ENCODE data around the gene KIF4A. TPM values are rescaled to one million over a fixed set of nuclear protein-coding genes. Genes with fewer than 3 reads are reported as not detected.

Gene KIF4A
- polyA plus RNA-seq, 4 donors, result 0.54 to 8.3 (median 4.0) TPM

DNA sequence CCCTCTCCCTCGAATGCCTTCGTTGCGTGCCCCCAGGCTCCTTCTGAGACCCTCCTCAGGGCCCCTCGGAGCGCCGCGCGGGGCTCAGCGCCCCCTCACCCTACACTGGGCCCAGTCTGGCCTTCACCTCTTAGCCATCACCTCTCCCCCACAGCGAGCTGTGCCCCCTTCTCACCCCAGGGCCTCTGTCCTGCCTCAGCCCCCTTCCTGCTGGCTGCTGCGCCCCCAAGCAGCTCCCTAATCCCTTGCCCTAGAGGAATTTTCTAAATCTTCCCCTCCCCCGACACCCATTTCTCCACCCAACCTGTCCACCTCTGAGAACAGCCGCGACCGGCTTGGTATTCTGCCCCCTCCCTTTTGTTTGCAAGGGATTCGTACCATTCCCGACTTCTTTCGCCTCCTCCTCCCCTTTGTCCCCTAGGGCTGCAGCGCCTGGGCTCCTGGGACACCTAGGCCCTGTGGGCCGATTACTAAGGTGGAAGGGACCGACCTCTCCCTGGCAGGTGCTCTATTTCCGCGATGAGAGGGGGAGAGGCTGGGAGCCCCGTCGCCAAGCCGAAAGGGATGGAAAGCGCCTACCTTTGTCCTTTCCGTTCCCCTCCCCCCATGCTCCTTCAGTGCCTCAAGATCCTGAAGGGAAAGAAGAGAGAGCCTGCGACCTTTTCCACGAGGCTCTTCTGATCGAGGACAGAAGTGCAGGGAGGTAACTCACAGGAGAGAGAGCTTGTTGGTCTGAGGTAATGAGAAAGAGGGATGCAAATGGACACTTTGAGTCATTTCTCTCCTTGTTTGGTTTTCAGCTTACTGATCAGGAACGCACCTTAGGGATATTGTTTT lies 165.7 kb downstream of the KIF4A start:
- H3K36me3 ChIP-seq (ENCODE audit: control insufficient read depth in 3 of 3, insufficient read depth in 2 of 3, low read depth in 1 of 3, low read length in 3 of 3), result peaks cover 0 to 3% (median 0%) of the 10 kb centered on the region in 3 donors
- H3K9me3 ChIP-seq (ENCODE audit: control insufficient read depth in 2 of 2, insufficient read depth in 1 of 2, low read depth in 1 of 2, low read length in 1 of 2), result no peaks in the 10 kb centered on the region
- H3K4me3 ChIP-seq (ENCODE audit: low read depth in 1 of 3, low read length in 3 of 3), result peak overlapping the region; percentile 50 to 86 (median 66)
- H3K4me1 ChIP-seq (ENCODE audit: control insufficient read depth in 3 of 3, insufficient read depth in 2 of 3, low read depth in 1 of 3, low read length in 2 of 3), result peaks cover 0 to 27% (median 0%) of the 10 kb centered on the region in 3 donors
- 4 to 29% (median 13%) methylated on average over 29 to 32 of the region's 32 CpGs for WGBS, 3 donors
- DNase-seq, result peak; percentile 59 to 73
- no peak for FAIRE-seq
- no peaks in the 10 kb centered on the region for H3K27me3 ChIP-seq (ENCODE audit: control insufficient read depth in 3 of 3, insufficient read depth in 3 of 3, low read length in 3 of 3)
- H3K27ac ChIP-seq (ENCODE audit: low read depth in 1 of 3, low read length in 2 of 3), result peak overlapping the region; percentile 95 to 98 (median 97)

DNA sequence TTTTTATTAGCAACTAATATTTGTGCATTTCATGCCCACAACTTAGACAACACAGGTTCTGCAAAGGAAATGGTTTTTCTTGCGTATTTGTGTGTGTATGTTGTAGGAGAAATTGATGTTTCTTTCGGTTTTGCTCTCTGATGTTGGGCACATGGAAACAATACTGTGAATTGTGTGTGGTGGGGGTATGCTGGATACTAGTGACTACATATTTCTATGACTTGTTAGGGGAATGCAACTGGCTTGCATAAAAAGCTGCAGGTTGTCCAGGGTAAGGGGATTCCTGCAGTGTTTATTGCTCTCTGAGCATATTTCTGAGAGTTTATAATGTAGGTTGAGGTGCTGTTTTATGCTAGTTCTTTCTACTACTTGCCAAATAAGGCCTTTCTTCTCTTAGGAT lies 166.4 kb downstream of the KIF4A start:
- WGBS, 3 donors, result 9 to 30% (median 13%) methylated on average over 2 of the region's 2 CpGs
- Histone ChIP-seq H3K9me3 (ENCODE audit: control insufficient read depth in 2 of 2, insufficient read depth in 1 of 2, low read depth in 1 of 2, low read length in 1 of 2) (no peaks in the 10 kb centered on the region), H3K36me3 (ENCODE audit: control insufficient read depth in 3 of 3, insufficient read depth in 2 of 3, low read depth in 1 of 3, low read length in 3 of 3) (peaks cover 0 to 3% (median 0%) of the 10 kb centered on the region in 3 donors), H3K4me3 (ENCODE audit: low read depth in 1 of 3, low read length in 3 of 3) (peak overlapping the region in 2 of 3 donors; percentile 66 to 86), H3K27me3 (ENCODE audit: control insufficient read depth in 3 of 3, insufficient read depth in 3 of 3, low read length in 3 of 3) (no peaks in the 10 kb centered on the region), H3K27ac (ENCODE audit: low read depth in 1 of 3, low read length in 2 of 3) (peak overlapping the region; percentile 95 to 98 (median 97)), H3K4me1 (ENCODE audit: control insufficient read depth in 3 of 3, insufficient read depth in 2 of 3, low read depth in 1 of 3, low read length in 2 of 3) (peaks cover 0 to 27% (median 0%) of the 10 kb centered on the region in 3 donors)
- DNase-seq (no peak), FAIRE-seq (no peak)

DNA sequence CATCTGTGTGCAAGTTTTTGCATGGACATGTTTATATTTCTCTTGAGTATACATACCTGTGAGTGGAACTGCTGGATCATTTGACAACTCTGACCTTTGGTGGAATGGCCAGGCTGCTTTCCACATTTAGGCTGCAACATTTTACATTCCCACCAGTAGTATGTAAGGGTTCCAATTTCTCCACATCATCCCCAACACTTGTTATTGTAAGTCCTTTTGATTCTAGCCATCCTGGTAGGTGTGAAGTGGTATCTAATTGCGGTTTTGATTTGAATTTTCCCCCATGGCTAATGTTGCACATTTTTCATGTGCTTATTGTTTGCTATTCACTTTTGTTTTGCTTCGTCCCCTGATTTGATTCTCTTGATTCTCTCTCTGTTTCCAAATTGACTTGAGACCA lies 171.1 kb downstream of the KIF4A start:
- Histone ChIP-seq H3K27ac (ENCODE audit: low read depth in 1 of 3, low read length in 2 of 3) (no peak overlapping the region), H3K27me3 (ENCODE audit: control insufficient read depth in 3 of 3, insufficient read depth in 3 of 3, low read length in 3 of 3) (no peaks in the 10 kb centered on the region), H3K4me3 (ENCODE audit: low read depth in 1 of 3, low read length in 3 of 3) (no peak overlapping the region), H3K4me1 (ENCODE audit: control insufficient read depth in 3 of 3, insufficient read depth in 2 of 3, low read depth in 1 of 3, low read length in 2 of 3) (peaks cover 0 to 4% (median 0%) of the 10 kb centered on the region in 3 donors), H3K36me3 (ENCODE audit: control insufficient read depth in 3 of 3, insufficient read depth in 2 of 3, low read depth in 1 of 3, low read length in 3 of 3) (peaks cover 0 to 7% (median 0%) of the 10 kb centered on the region in 3 donors), H3K9me3 (ENCODE audit: control insufficient read depth in 2 of 2, insufficient read depth in 1 of 2, low read depth in 1 of 2, low read length in 1 of 2) (no peaks in the 10 kb centered on the region)
- FAIRE-seq (no peak), DNase-seq (no peak)
- WGBS, 3 donors, result 83 to 96% (median 93%) methylated on average over 2 of the region's 2 CpGs

DNA sequence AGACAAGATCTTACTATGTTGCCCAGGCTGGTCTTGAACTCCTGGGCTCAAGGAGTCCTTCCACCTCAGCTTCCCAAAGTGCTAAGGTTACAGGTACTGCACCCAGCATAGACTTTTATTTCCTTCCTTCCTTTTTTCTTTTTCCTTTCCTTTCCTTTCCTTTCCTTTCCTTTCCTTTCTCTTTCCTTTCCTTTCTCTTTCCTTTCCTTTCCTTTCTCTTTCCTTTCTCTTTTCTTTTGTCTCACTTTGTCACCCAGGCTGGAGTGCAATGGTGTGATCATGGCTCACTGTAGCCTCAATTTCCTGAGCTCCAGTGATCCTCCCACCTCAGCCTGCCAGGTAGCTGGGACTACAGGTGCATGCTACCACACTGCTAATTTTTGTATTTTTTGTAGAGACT lies 174.1 kb downstream of the KIF4A start:
- Histone ChIP-seq H3K4me1 (ENCODE audit: control insufficient read depth in 3 of 3, insufficient read depth in 2 of 3, low read depth in 1 of 3, low read length in 2 of 3) (no peaks in the 10 kb centered on the region), H3K27ac (ENCODE audit: low read depth in 1 of 3, low read length in 2 of 3) (peak overlapping the region in 1 of 3 donors; percentile 20), H3K27me3 (ENCODE audit: control insufficient read depth in 3 of 3, insufficient read depth in 3 of 3, low read length in 3 of 3) (no peaks in the 10 kb centered on the region), H3K9me3 (ENCODE audit: control insufficient read depth in 2 of 2, insufficient read depth in 1 of 2, low read depth in 1 of 2, low read length in 1 of 2) (no peaks in the 10 kb centered on the region), H3K36me3 (ENCODE audit: control insufficient read depth in 3 of 3, insufficient read depth in 2 of 3, low read depth in 1 of 3, low read length in 3 of 3) (peaks cover 0 to 7% (median 0%) of the 10 kb centered on the region in 3 donors), H3K4me3 (ENCODE audit: low read depth in 1 of 3, low read length in 3 of 3) (no peak overlapping the region)
- DNase-seq, result no peak
- no peak for FAIRE-seq

DNA sequence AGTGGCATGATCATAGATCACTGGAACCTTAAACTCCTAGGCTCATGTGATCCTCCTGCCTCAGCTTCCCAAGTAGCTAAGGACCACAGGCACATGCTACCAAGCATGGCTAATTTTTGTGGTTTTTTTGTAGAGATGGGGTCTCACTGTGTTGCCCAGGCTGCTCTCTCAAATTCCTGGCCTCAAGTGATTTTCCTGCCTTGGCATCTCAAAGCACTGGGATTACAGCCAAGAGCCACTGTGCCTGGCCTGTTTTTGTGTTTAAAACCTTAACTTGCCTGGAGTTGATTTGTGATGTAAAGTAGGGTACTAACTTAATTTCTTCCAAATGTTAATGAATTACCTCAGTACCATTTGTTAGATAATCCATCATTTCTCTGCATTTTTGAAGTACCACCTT lies 177.1 kb downstream of the KIF4A start:
- no peaks in the 10 kb centered on the region for H3K9me3 ChIP-seq (ENCODE audit: control insufficient read depth in 2 of 2, insufficient read depth in 1 of 2, low read depth in 1 of 2, low read length in 1 of 2)

DNA sequence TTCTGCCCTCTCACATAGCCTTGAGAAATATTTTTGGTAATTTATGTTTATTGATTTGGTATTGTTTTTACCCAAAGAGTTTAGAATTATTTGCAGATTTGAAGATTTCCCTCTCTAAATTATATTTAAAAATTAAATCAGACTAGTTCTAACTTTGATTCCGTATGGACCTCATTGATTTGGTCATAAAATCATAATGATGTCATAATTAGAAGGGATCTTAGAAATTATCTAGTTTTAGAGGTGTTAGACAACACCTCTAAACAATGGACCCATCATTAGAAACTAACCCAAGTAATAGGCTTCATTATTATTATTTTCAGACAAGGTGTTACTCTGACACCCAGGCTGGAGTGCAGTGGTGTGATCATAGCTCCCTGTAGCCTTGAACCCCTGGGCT lies 178.8 kb downstream of the KIF4A start:
- H3K9me3 ChIP-seq (ENCODE audit: control insufficient read depth in 2 of 2, insufficient read depth in 1 of 2, low read depth in 1 of 2, low read length in 1 of 2), result no peaks in the 10 kb centered on the region
- FAIRE-seq, result no peak
- H3K4me1 ChIP-seq (ENCODE audit: control insufficient read depth in 3 of 3, insufficient read depth in 2 of 3, low read depth in 1 of 3, low read length in 2 of 3), result no peaks in the 10 kb centered on the region
- 75 to 100% (median 87%) methylated on average over 1 of the region's 1 CpG for WGBS, 3 donors
- no peaks in the 10 kb centered on the region for H3K27me3 ChIP-seq (ENCODE audit: control insufficient read depth in 3 of 3, insufficient read depth in 3 of 3, low read length in 3 of 3)
- H3K4me3 ChIP-seq (ENCODE audit: low read depth in 1 of 3, low read length in 3 of 3), result no peak overlapping the region
- H3K36me3 ChIP-seq (ENCODE audit: control insufficient read depth in 3 of 3, insufficient read depth in 2 of 3, low read depth in 1 of 3, low read length in 3 of 3), result peaks cover 0 to 4% (median 0%) of the 10 kb centered on the region in 3 donors
- DNase-seq, result no peak
- no peak overlapping the region for H3K27ac ChIP-seq (ENCODE audit: low read depth in 1 of 3, low read length in 2 of 3)

More for the DNA sequence above, 177.1 kb downstream of the KIF4A start:
- no peaks in the 10 kb centered on the region for H3K27me3 ChIP-seq (ENCODE audit: control insufficient read depth in 3 of 3, insufficient read depth in 3 of 3, low read length in 3 of 3)
- H3K27ac ChIP-seq (ENCODE audit: low read depth in 1 of 3, low read length in 2 of 3), result no peak overlapping the region
- peaks cover 0 to 4% (median 0%) of the 10 kb centered on the region in 3 donors for H3K36me3 ChIP-seq (ENCODE audit: control insufficient read depth in 3 of 3, insufficient read depth in 2 of 3, low read depth in 1 of 3, low read length in 3 of 3)
- H3K4me1 ChIP-seq (ENCODE audit: control insufficient read depth in 3 of 3, insufficient read depth in 2 of 3, low read depth in 1 of 3, low read length in 2 of 3), result no peaks in the 10 kb centered on the region
- no peak for FAIRE-seq
- H3K4me3 ChIP-seq (ENCODE audit: low read depth in 1 of 3, low read length in 3 of 3), result no peak overlapping the region
- DNase-seq, result no peak

Other genes starting within 250 kb of the KIF4A start
- under 1 TPM in 1 of 4 donors, not detected in 3; 0.03 TPM for gene AWAT2, start 240.2 kb upstream of the KIF4A start, polyA plus RNA-seq
- not detected for gene OTUD6A, start 227.6 kb upstream of the KIF4A start, polyA plus RNA-seq
- 100 to 1,000 TPM in 3 of 4 donors, 10 to 100 TPM in 1; 72.6 to 152 (median 144) TPM for gene IGBP1, start 156.7 kb upstream of the KIF4A start, polyA plus RNA-seq
- gene DGAT2L6, start 112.6 kb upstream of the KIF4A start, polyA plus RNA-seq, result under 1 TPM in 1 of 4 donors, not detected in 3; 0.06 TPM
- gene AWAT1, start 55.4 kb upstream of the KIF4A start, polyA plus RNA-seq, result under 1 TPM in 1 of 4 donors, not detected in 3; 0.03 TPM
- 1 to 10 TPM in 1 of 4 donors, under 1 TPM in 2, not detected in 1; 0.12 to 5.0 (median 0.54) TPM for gene P2RY4, start 29.9 kb upstream of the KIF4A start, polyA plus RNA-seq
- 1 to 10 TPM in 1 of 4 donors, under 1 TPM in 1, not detected in 2; 0.39 to 1.0 TPM for gene ARR3, start 21.8 kb upstream of the KIF4A start, polyA plus RNA-seq
- under 1 TPM in 1 of 4 donors, not detected in 3; 0.92 TPM for gene RAB41, start 7.9 kb upstream of the KIF4A start, polyA plus RNA-seq
- 100 to 1,000 TPM in 1 of 4 donors, 10 to 100 TPM in 3; 43.6 to 121 (median 64.0) TPM for gene PDZD11, start 177 bp upstream of the KIF4A start, polyA plus RNA-seq
- 10 to 100 TPM in 2 of 4 donors, 1 to 10 TPM in 2; 2.6 to 26.4 (median 16.9) TPM for gene GDPD2, start 133.2 kb downstream of the KIF4A start, polyA plus RNA-seq
- 10 to 100 TPM; 22.2 to 40.0 (median 32.3) TPM for gene DLG3, start 154.7 kb downstream of the KIF4A start, polyA plus RNA-seq